NCI-H748 (cell line): ENCODE data around the gene NUDT21.
A peak's percentile ranks its signal among the peaks of the same experiment; 100 is the strongest.

Experiments used
- DNase-seq: peaks from one replicate; lab custom pipeline; 2025; ENCODE audit not compliant: unreplicated experiment; lab: John Stamatoyannopoulos, UW

Gene NUDT21

GRCh38 chr16:56462064-56462796 is 11.1 kb upstream of the NUDT21 start:
- no peak for DNase-seq

GRCh38 chr16:56460101-56460500 is 9.0 kb upstream of the NUDT21 start:
- DNase-seq, result no peak

- no peak for DNase-seq
Measured at GRCh38 chr16:56457927-56458470, 6.9 kb upstream of the NUDT21 start.

- DNase-seq, result peak; percentile 37
Measured at GRCh38 chr16:56451753-56452689, 889 bp upstream of the NUDT21 start.

GRCh38 chr16:56450275-56450985 is 702 bp downstream of the NUDT21 start:
- DNase-seq, result peak; percentile 24

GRCh38 chr16:56448005-56448404 is 3.1 kb downstream of the NUDT21 start:
- no peak for DNase-seq

GRCh38 chr16:56447286-56447685 is 3.8 kb downstream of the NUDT21 start:
- no peak for DNase-seq

GRCh38 chr16:56438038-56438437 is 13.1 kb downstream of the NUDT21 start:
- DNase-seq, result no peak

GRCh38 chr16:56436258-56436657 is 14.9 kb downstream of the NUDT21 start:
- DNase-seq, result no peak

- no peak for DNase-seq
Measured at GRCh38 chr16:56428091-56428490, 23.0 kb downstream of the NUDT21 start.

GRCh38 chr16:56426585-56426984 is 24.5 kb downstream of the NUDT21 start:
- no peak for DNase-seq

GRCh38 chr16:56425439-56425832 is 25.7 kb downstream of the NUDT21 start, which contains the start of gene AMFR:
TSS of gene AMFR (minus strand) at chr16:56425545. CDS start at chr16:56425327, 218 bp downstream.
- peak; percentile 58 for DNase-seq

GRCh38 chr16:56424791-56425438 is 26.2 kb downstream of the NUDT21 start:
- DNase-seq, result peak; percentile 58

- no peak for DNase-seq
Measured at GRCh38 chr16:56424404-56424764, 26.7 kb downstream of the NUDT21 start.

- DNase-seq, result no peak
Measured at GRCh38 chr16:56423584-56424403, 27.3 kb downstream of the NUDT21 start.

- DNase-seq, result no peak
Measured at GRCh38 chr16:56422896-56423441, 28.2 kb downstream of the NUDT21 start.

GRCh38 chr16:56421976-56422669 is 29.0 kb downstream of the NUDT21 start:
- no peak for DNase-seq

GRCh38 chr16:56421313-56421712 is 29.8 kb downstream of the NUDT21 start:
- DNase-seq, result no peak

GRCh38 chr16:56420613-56421012 is 30.5 kb downstream of the NUDT21 start:
- DNase-seq, result no peak
